ENCODE measurements around the gene PLEKHA7.
"Not testable (repeated sequence)": the region's sequence is repeated elsewhere in the genome, so short reads cannot be mapped to it uniquely, and the experiment has no call there.

Gene PLEKHA7

GRCh38 chr11:17012179-17012578 is 2.0 kb downstream of the PLEKHA7 start:
- DNase-seq (ENCODE audit: low read depth, low spot score) = no peak

GRCh38 chr11:17010851-17011420 is 3.3 kb downstream of the PLEKHA7 start:
- no peak for DNase-seq (ENCODE audit: low read depth, low spot score)

GRCh38 chr11:17008099-17008498 is 6.1 kb downstream of the PLEKHA7 start:
- DNase-seq (ENCODE audit: low read depth, low spot score) = no peak

- no peak for DNase-seq (ENCODE audit: low read depth, low spot score)
Measured at GRCh38 chr11:17005646-17006045, 8.6 kb downstream of the PLEKHA7 start.

GRCh38 chr11:17004486-17005148 is 9.6 kb downstream of the PLEKHA7 start:
- DNase-seq (ENCODE audit: low read depth, low spot score) = no peak

GRCh38 chr11:17003426-17003825 is 10.8 kb downstream of the PLEKHA7 start:
- no peak for DNase-seq (ENCODE audit: low read depth, low spot score)

- DNase-seq (ENCODE audit: low read depth, low spot score) = no peak
Measured at GRCh38 chr11:17002543-17002942, 11.7 kb downstream of the PLEKHA7 start.

- DNase-seq (ENCODE audit: low read depth, low spot score) = no peak
Measured at GRCh38 chr11:17001806-17002205, 12.4 kb downstream of the PLEKHA7 start.

GRCh38 chr11:17000987-17001386 is 13.2 kb downstream of the PLEKHA7 start:
- DNase-seq (ENCODE audit: low read depth, low spot score) = no peak

- not testable (repeated sequence) for DNase-seq (ENCODE audit: low read depth, low spot score)
Measured at GRCh38 chr11:17000253-17000652, 14.0 kb downstream of the PLEKHA7 start.

GRCh38 chr11:16999116-16999515 is 15.1 kb downstream of the PLEKHA7 start:
- DNase-seq (ENCODE audit: low read depth, low spot score) = no peak

GRCh38 chr11:16997624-16998023 is 16.6 kb downstream of the PLEKHA7 start:
- no peak for DNase-seq (ENCODE audit: low read depth, low spot score)

- DNase-seq (ENCODE audit: low read depth, low spot score) = no peak
Measured at GRCh38 chr11:16993495-16993894, 20.7 kb downstream of the PLEKHA7 start.

- DNase-seq (ENCODE audit: low read depth, low spot score) = no peak
Measured at GRCh38 chr11:16992846-16993245, 21.4 kb downstream of the PLEKHA7 start.

GRCh38 chr11:16989554-16989953 is 24.7 kb downstream of the PLEKHA7 start:
- DNase-seq (ENCODE audit: low read depth, low spot score) = no peak

GRCh38 chr11:16987205-16987568 is 27.0 kb downstream of the PLEKHA7 start:
- DNase-seq (ENCODE audit: low read depth, low spot score) = no peak

GRCh38 chr11:16986434-16987204 is 27.6 kb downstream of the PLEKHA7 start:
- peak; percentile 63 for DNase-seq (ENCODE audit: low read depth, low spot score)

GRCh38 chr11:16985297-16985696 is 28.9 kb downstream of the PLEKHA7 start:
- no peak for DNase-seq (ENCODE audit: low read depth, low spot score)

GRCh38 chr11:16984229-16984628 is 30.0 kb downstream of the PLEKHA7 start:
- no peak for DNase-seq (ENCODE audit: low read depth, low spot score)

GRCh38 chr11:16982809-16983208 is 31.4 kb downstream of the PLEKHA7 start:
- DNase-seq (ENCODE audit: low read depth, low spot score) = peak; percentile 39

GRCh38 chr11:16982256-16982671 is 31.9 kb downstream of the PLEKHA7 start:
- DNase-seq (ENCODE audit: low read depth, low spot score) = no peak

- DNase-seq (ENCODE audit: low read depth, low spot score) = peak; percentile 98
Measured at GRCh38 chr11:16981651-16982194, 32.5 kb downstream of the PLEKHA7 start.

Data from astrocyte of the hippocampus (primary cell).